Natural killer cell (primary cell): ENCODE data around the gene KRTAP9-7. TPM values are rescaled to one million over a fixed set of nuclear protein-coding genes. Genes with fewer than 3 reads are reported as not detected.
A peak's percentile ranks its signal among the peaks of the same experiment; 100 is the strongest.

Source experiments
- ATAC-seq, 3 donors: fragments of 150-1000 bp in 2 of 3; fragments of 200-7000 bp in 1 of 3; cut with Tn5 transposase; 1 replicate in 1 of 3; 2 replicates in 2 of 3; pipeline ENCODE4 v1.10.0; 2021; ENCODE audit warnings: mild to moderate bottlenecking in 2 of 3, moderate library complexity in 2 of 3
- DNase-seq, 2 donors: peaks; one replicate each; pipeline versions ENCODE4 v3.0.0 to v3.0.0-alpha.2; 2013 to 2021; ENCODE audit warnings: mixed read lengths in 1 of 2
- H3K27ac ChIP-seq: one replicate; pipeline ENCODE4 v1.5.1; 2013; ENCODE audit warnings: mild to moderate bottlenecking, low read length
- H3K27me3 ChIP-seq: one replicate; pipeline ENCODE4 v1.6.1; 2013; ENCODE audit warnings: low read length; ENCODE audit not compliant: control insufficient read depth, insufficient read depth
- H3K36me3 ChIP-seq: one replicate; pipeline ENCODE4 v1.6.1; 2013; ENCODE audit warnings: low read length; ENCODE audit not compliant: control insufficient read depth, insufficient read depth
- H3K4me1 ChIP-seq: one replicate; pipeline ENCODE4 v1.6.1; 2013; ENCODE audit warnings: low read length; ENCODE audit not compliant: control insufficient read depth, insufficient read depth
- H3K4me3 ChIP-seq: one replicate; pipeline ENCODE4 v1.5.1; 2013; ENCODE audit warnings: low read length
- H3K9me3 ChIP-seq: one replicate; pipeline ENCODE4 v1.6.1; 2013; ENCODE audit warnings: low read length; ENCODE audit not compliant: control insufficient read depth, insufficient read depth
- H3K27ac Mint-ChIP-seq, 2 donors: one replicate each; pipeline ENCODE4 v1.8.0; 2022; ENCODE audit warnings: mild to moderate bottlenecking in 2 of 2, mixed read lengths in 2 of 2, moderate library complexity in 1 of 2
- H3K27me3 Mint-ChIP-seq, 2 donors: one replicate each; pipeline ENCODE4 v1.8.0; 2022; ENCODE audit warnings: low read depth in 2 of 2, mixed read lengths in 2 of 2
- H3K36me3 Mint-ChIP-seq: one replicate; pipeline ENCODE4 v1.8.0; 2022; ENCODE audit warnings: mixed read lengths
- H3K4me1 Mint-ChIP-seq, 2 donors: one replicate each; pipeline ENCODE4 v1.8.0; 2022; ENCODE audit warnings: mixed read lengths in 2 of 2
- H3K4me3 Mint-ChIP-seq: one replicate; pipeline ENCODE4 v1.8.0; 2022; ENCODE audit warnings: mild to moderate bottlenecking, moderate library complexity, mixed read lengths
- H3K9me3 Mint-ChIP-seq, 2 donors: one replicate each; pipeline ENCODE4 v1.8.0; 2022; ENCODE audit warnings: mixed read lengths in 2 of 2
- WGBS: methylation state at CpG from one replicate; pipeline ENCODE4 v1.1.7; 2013; ENCODE audit warnings: missing lambda C conversion rate; ENCODE audit not compliant: insufficient coverage; 5-methylcytosine and 5-hydroxymethylcytosine counted together
- intact Hi-C: fragments of 100-400 bp; cut with micrococcal nuclease; formaldehyde crosslinking; loops from one replicate; pipeline ENCODE4 v1.14.2; 2022
- total RNA-seq, 4 donors: library from RNA; stranded (reverse); fragments of 120-200 nt in 1 of 4; gene quantifications; one replicate each; pipeline versions ENCODE4 v1.2.3 to v1.2.4, GENCODE V29; 2013 to 2022
- TF ChIP-seq, protein P1 (sequence below): fragments of 200-600 bp; IDR thresholded peaks from one replicate; pipeline ENCODE4 v1.8.0; 2022; ENCODE audit warnings: antibody characterized with exemption

Gene KRTAP9-7
- total RNA-seq, 3 donors from 2014 or later (not counting 1 experiment from before 2014, with no cell fraction given): not detected

- Histone ChIP-seq H3K4me1 (no peaks in the 10 kb centered on the region), H3K27ac (no peak overlapping the region), H3K4me3 (no peak overlapping the region), H3K9me3 (no peaks in the 10 kb centered on the region), H3K36me3 (no peaks in the 10 kb centered on the region), H3K27me3 (peaks cover 2% of the 10 kb centered on the region)
- no peaks in the 10 kb centered on the region for H3K36me3 Mint-ChIP-seq
- DNase-seq (no peak), ATAC-seq (no peak)
- TF ChIP-seq, protein P1, sequence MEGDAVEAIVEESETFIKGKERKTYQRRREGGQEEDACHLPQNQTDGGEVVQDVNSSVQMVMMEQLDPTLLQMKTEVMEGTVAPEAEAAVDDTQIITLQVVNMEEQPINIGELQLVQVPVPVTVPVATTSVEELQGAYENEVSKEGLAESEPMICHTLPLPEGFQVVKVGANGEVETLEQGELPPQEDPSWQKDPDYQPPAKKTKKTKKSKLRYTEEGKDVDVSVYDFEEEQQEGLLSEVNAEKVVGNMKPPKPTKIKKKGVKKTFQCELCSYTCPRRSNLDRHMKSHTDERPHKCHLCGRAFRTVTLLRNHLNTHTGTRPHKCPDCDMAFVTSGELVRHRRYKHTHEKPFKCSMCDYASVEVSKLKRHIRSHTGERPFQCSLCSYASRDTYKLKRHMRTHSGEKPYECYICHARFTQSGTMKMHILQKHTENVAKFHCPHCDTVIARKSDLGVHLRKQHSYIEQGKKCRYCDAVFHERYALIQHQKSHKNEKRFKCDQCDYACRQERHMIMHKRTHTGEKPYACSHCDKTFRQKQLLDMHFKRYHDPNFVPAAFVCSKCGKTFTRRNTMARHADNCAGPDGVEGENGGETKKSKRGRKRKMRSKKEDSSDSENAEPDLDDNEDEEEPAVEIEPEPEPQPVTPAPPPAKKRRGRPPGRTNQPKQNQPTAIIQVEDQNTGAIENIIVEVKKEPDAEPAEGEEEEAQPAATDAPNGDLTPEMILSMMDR: no peak
- no peaks in the 10 kb centered on the region for H3K4me1 Mint-ChIP-seq
- H3K4me3 Mint-ChIP-seq: no peak overlapping the region
- intact Hi-C loops: no loop called here
- H3K27ac Mint-ChIP-seq: no peak overlapping the region
- H3K27me3 Mint-ChIP-seq: peaks cover 33 to 76% of the 10 kb centered on the region in 2 donors
- no peaks in the 10 kb centered on the region for H3K9me3 Mint-ChIP-seq
These were observed 17.1 kb upstream of the KRTAP9-7 start for GRCh38 chr17:41258406-41258805.

DNA sequence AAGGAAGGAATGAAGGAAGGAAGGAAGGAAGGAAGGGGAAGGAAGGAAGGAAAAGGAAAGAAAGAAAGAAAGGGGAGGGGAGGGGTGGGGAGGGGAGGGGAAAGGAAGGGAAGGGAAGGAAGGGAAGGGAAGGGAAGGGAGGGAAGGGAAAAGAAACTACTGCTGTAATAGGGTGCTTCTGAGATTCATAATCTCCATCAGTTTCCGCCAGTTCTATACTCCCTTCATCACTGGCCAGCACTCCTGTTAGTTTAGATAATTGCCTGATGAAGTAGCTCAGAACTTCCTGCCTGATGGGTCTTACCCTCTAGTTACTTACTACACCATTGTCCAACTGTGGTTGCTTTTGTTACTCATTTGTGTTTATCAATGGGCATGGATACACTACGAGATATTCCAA is 12.3 kb upstream of the KRTAP9-7 start:
- Mint-ChIP-seq H3K36me3 (no peaks in the 10 kb centered on the region), H3K27me3 (peaks cover 38 to 60% of the 10 kb centered on the region in 2 donors), H3K9me3 (no peaks in the 10 kb centered on the region), H3K4me3 (no peak overlapping the region), H3K4me1 (no peaks in the 10 kb centered on the region), H3K27ac (no peak overlapping the region)
- no peak for ATAC-seq
- TF ChIP-seq, protein P1: no peak
- H3K4me3 ChIP-seq: no peak overlapping the region
- no peak overlapping the region for H3K27ac ChIP-seq
- WGBS: 74% methylated on average over 2 of the region's 2 CpGs
- no peaks in the 10 kb centered on the region for H3K36me3 ChIP-seq
- no peaks in the 10 kb centered on the region for H3K9me3 ChIP-seq
- H3K4me1 ChIP-seq: no peaks in the 10 kb centered on the region
- peaks cover 5% of the 10 kb centered on the region for H3K27me3 ChIP-seq
- intact Hi-C loops: no loop called here
- DNase-seq: no peak

DNA sequence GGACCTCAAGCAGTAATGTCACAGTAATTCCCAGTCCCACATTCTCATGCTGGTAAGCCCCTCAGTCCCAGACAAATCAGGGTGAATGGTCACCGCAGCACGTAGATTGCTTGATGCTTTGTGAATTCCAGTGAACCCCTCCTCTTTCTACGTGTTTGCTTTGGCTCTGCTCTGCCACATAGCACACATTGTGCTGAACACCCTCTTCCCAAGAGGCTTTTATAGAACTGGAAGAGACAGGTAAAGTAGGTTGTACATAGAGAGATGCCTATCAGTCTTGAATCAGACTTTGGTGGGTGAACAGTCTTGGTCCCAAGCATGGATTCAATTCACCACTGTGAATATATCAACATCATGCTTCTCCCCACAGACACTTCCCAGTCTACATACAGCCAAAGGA is 10.9 kb upstream of the KRTAP9-7 start:
- Mint-ChIP-seq H3K27ac (no peak overlapping the region), H3K36me3 (no peaks in the 10 kb centered on the region), H3K27me3 (peaks cover 45 to 47% of the 10 kb centered on the region in 2 donors), H3K4me1 (no peaks in the 10 kb centered on the region), H3K4me3 (no peak overlapping the region), H3K9me3 (no peaks in the 10 kb centered on the region)
- Histone ChIP-seq H3K27ac (no peak overlapping the region), H3K9me3 (no peaks in the 10 kb centered on the region), H3K36me3 (no peaks in the 10 kb centered on the region), H3K4me3 (no peak overlapping the region), H3K4me1 (no peaks in the 10 kb centered on the region), H3K27me3 (peaks cover 2% of the 10 kb centered on the region)
- ATAC-seq (no peak), DNase-seq (peak in 1 of 2 donors; percentile 1)
- intact Hi-C loops: loop anchor here (1.0 kb wide), 1 partner anchor 12 kb away; no protein-coding TSS in a partner anchor
- TF ChIP-seq, protein P1: no peak
- WGBS: 91% methylated on average over 2 of the region's 3 CpGs

DNA sequence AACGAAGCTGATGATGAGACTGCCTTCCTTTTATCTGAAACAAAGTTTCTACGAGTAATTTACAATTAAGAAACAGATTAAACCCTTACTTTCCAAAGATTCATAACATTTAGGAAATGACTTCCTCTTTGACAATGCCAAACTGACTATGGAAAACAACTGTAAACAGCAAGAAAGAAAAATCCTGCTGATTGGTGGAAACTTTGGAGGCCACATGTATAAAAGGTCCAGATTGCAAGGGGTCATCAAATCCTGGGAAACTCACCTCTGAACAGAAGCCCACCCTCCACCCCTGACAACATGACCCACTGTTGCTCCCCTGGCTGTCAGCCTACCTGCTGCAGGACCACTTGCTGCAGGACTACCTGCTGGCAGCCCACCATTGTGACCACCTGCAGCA is 10.4 kb upstream of the KRTAP9-7 start, which contains the start of gene KRTAP9-6:
Gene KRTAP9-6 (plus strand): TSS at position 301 of the 400 bp plus-strand sequence. CDS start 0 bp downstream, at position 301.
- ATAC-seq (no peak), DNase-seq (peak in 1 of 2 donors; percentile 1)
- H3K27me3 ChIP-seq: peaks cover 2% of the 10 kb centered on the region
- no peak within 1 kb of the TSS for H3K27ac ChIP-seq
- Mint-ChIP-seq H3K4me3 (no peak within 1 kb of the TSS), H3K27me3 (peaks cover 44 to 45% of the 10 kb centered on the region in 2 donors), H3K27ac (no peak within 1 kb of the TSS), H3K9me3 (no peaks in the 10 kb centered on the region), H3K36me3 (no peaks in the 10 kb centered on the region), H3K4me1 (no peaks in the 10 kb centered on the region)
- H3K4me3 ChIP-seq: no peak within 1 kb of the TSS
- intact Hi-C loops: no loop called here
- no peaks in the 10 kb centered on the region for H3K4me1 ChIP-seq
- 60% methylated on average over 2 of the region's 2 CpGs for WGBS
- H3K9me3 ChIP-seq: no peaks in the 10 kb centered on the region
- no peaks in the 10 kb centered on the region for H3K36me3 ChIP-seq
- TF ChIP-seq, protein P1: no peak
